AG04449 (cell line): ENCODE data around the gene CAMLG.
A peak's percentile ranks its signal among the peaks of the same experiment; 100 is the strongest.
"Not testable (repeated sequence)": the region's sequence is repeated elsewhere in the genome, so short reads cannot be mapped to it uniquely, and the experiment has no call there.

Source experiments
- CTCF ChIA-PET: fragments of 350-600 bp; formaldehyde crosslinking; extraction: SDS; loops from one replicate; lab custom pipeline; 2021; ENCODE audit warnings: antibody characterized with exemption; lab: Yijun Ruan, JAX
- POLR2A ChIA-PET: fragments of 400-600, 350-600 bp; formaldehyde crosslinking; extraction: SDS; loops from one replicate; lab custom pipeline; 2020; ENCODE audit warnings: antibody characterized with exemption, inconsistent platforms; lab: Yijun Ruan, JAX
- DNase-seq: peaks from one replicate; pipeline ENCODE4 v3.0.0-alpha.2; 2010; ENCODE audit warnings: low read depth, low spot score
- H3K4me3 ChIP-seq: 2 replicates; pipeline ENCODE4 v1.5.1; 2011; ENCODE audit warnings: low read depth, mild to moderate bottlenecking, control low read depth, low read length
- CTCF ChIP-seq: IDR thresholded peaks from one replicate; pipeline ENCODE4 v1.5.1; 2011; ENCODE audit warnings: mild to moderate bottlenecking, moderate library complexity, low read length, control low read depth, inconsistent platforms; ENCODE audit not compliant: insufficient read depth; ENCODE audit errors: missing control alignments

CAMLG gene

DNA sequence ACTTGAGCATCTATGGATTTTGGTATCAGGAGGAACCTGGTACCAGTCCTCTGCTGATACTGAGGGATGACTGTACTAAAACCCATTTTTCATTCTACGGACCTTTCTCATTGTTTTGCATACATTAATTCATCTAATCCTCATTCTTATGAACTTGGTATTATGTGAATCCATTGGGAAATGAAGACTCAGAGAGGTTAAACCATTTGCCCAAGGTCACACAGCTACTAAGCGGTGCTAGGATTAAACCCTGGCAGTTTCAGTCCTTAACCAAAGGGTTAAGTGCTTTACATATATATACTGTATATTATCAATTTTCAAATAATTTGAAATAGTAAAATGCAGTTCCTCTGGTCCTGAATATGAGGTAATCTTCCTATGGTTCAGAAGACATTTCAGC is 3.8 kb downstream of the CAMLG start:
- DNase-seq = no peak
- no peak overlapping the region for H3K4me3 ChIP-seq
- ChIA-PET CTCF (interaction anchor here (1.1 to 6.8 kb wide), 2 partner anchors 13 to 163 kb away, joined by 5 to 49 read pairs; partner anchors contain the start of gene PCBD2), POLR2A (no interaction called here)
- no peak for TF ChIP-seq CTCF

GRCh38 chr5:134749415-134749814 is 11.1 kb downstream of the CAMLG start:
- no peak for TF ChIP-seq CTCF
- H3K4me3 ChIP-seq = no peak overlapping the region
- ChIA-PET CTCF (interaction anchor here (0.7 to 1.9 kb wide), 3 partner anchors 9 to 13 kb away, joined by 3 to 6 read pairs (median 4); partner anchors contain the start of gene DDX46), POLR2A (interaction anchor here (1.0 kb wide), 1 partner anchor 9 kb away, joined by 4 read pairs; the partner anchor contains the start of gene DDX46)
- no peak for DNase-seq

GRCh38 chr5:134758176-134758503 is 19.8 kb downstream of the CAMLG start:
- TF ChIP-seq CTCF = no peak
- ChIA-PET CTCF (interaction anchor here (0.6 to 4.9 kb wide), 18 partner anchors 9 to 150 kb away, joined by 3 to 53 read pairs (median 3); partner anchors contain the start of genes CAMLG and PCBD2), POLR2A (interaction anchor here (0.9 kb wide), 1 partner anchor 9 kb away, joined by 4 read pairs; no protein-coding TSS in a partner anchor)
- H3K4me3 ChIP-seq = peak overlapping the region; percentile 98
- DNase-seq = no peak

GRCh38 chr5:134758504-134759341 is 20.4 kb downstream of the CAMLG start, which contains the start of gene DDX46:
DDX46 (plus strand) TSS chr5:134758779; CDS start chr5:134758939, 160 bp downstream.
- ChIA-PET POLR2A (interaction anchor here (0.9 kb wide), 1 partner anchor 9 kb away, joined by 4 read pairs; no protein-coding TSS in a partner anchor), CTCF (interaction anchor here (0.7 to 4.9 kb wide), 17 partner anchors 9 to 150 kb away, joined by 3 to 53 read pairs (median 4); partner anchors contain the start of genes CAMLG and PCBD2)
- TF ChIP-seq CTCF = peak; percentile 91
- peak; percentile 23 for DNase-seq
- peak within 1 kb of the TSS; percentile 98 for H3K4me3 ChIP-seq

DNA sequence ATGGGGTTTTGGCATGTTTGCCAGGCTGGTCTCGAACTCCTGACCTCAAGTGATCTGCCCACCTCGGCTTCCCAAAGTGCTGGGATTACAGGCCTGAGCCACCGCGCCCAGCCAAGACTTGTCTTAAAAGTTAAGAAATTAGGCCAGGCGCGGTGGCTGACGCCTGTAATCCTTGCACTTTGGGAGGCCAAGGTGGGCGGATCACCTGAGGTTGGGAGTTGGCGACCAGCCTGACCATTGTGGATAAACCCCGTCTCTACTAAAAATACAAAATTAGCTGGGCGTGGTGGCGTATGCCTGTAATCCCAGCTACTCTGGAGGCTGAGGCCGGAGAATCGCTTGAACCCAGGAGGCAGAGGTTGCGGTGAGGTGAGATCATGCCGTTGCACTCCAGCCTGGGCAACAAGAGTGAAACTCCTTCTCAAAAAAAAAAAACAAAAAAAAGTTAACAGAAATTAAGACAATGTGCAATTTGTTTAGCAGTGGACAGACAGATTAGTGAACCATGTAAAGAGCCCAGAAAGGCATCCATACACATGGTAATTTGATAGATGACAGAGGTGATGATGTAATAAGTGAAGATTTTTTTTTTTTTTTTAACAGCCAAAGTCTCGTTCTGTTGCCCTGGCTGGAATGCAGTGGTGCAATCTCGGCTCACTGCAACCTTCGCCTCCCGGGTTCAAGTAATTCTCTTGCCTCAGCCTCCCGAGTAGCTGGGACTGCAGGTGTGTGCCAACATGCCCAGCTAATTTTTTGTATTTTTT is 29.4 kb downstream of the CAMLG start:
- DNase-seq, H3K4me3 ChIP-seq, POLR2A ChIA-PET: not testable (repeated sequence)
- CTCF ChIA-PET = interaction anchor here (1.2 kb wide), 1 partner anchor 65 kb away, joined by 3 read pairs; no protein-coding TSS in a partner anchor

DNA sequence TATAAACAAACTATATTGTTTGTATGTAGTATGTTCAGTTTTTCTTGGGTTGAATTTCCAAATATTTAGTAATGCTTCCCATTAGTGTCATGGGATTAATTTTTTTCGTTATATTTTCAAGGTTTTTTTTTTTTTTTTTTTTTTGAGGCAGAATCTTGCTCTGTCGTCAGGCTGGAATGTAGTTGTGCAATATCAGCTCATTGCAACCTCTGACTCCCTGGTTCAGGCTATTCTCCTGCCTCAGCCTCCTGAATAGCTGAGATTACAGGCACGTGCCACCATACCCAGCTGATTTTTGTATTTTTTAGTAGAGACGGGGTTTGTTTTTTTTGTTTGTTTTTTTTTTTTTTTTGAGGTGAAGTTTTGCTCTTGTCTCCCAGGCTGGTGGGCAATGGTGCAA is 30.9 kb downstream of the CAMLG start:
- ChIA-PET CTCF (interaction anchor here (0.6 to 1.8 kb wide), 2 partner anchors 9 to 11 kb away, joined by 3 to 7 read pairs; partner anchors contain the start of gene DDX46), POLR2A (no interaction called here)
- H3K4me3 ChIP-seq = no peak overlapping the region
- TF ChIP-seq CTCF = no peak
- no peak for DNase-seq
